Spleen (tissue), 11 donors: ENCODE data around the gene ITGAV. TPM values are rescaled to one million over a fixed set of nuclear protein-coding genes. Genes with fewer than 3 reads are reported as not detected.

Experiments used
- DNase-seq: peaks from one replicate; pipeline ENCODE4 v3.0.0-alpha.2; 2020
- H3K27ac ChIP-seq, 8 donors: fragments of 200-600 bp; sonication (generic) in 7 of 8; 1 replicate in 4 of 8; 2 replicates in 4 of 8; pipeline versions ENCODE4 v1.5.0 to v1.8.0; 2016 to 2021; ENCODE audit warnings: inconsistent platforms in 4 of 8, mild to moderate bottlenecking in 4 of 8, moderate library complexity in 1 of 8
- H3K27me3 ChIP-seq, 7 donors: fragments of 200-600 bp; sonication (generic) in 6 of 7; replicated peaks in 1 of 7; 1 replicate in 4 of 7; 2 replicates in 3 of 7; pipeline versions ENCODE4 v1.5.0 to v1.8.0; 2016 to 2021; ENCODE audit warnings: inconsistent platforms in 3 of 7, mild to moderate bottlenecking in 1 of 7
- H3K36me3 ChIP-seq, 6 donors: fragments of 200-600 bp; sonication (generic) in 5 of 6; 1 replicate in 4 of 6; 2 replicates in 2 of 6; pipeline versions ENCODE4 v1.5.0 to v1.8.0; 2016 to 2021; ENCODE audit warnings: inconsistent platforms in 2 of 6
- H3K4me1 ChIP-seq, 6 donors: fragments of 200-600 bp; sonication (generic) in 5 of 6; 1 replicate in 3 of 6; 2 replicates in 3 of 6; pipeline versions ENCODE4 v1.5.0 to v1.8.0; 2016 to 2021; ENCODE audit warnings: inconsistent platforms in 3 of 6
- H3K4me3 ChIP-seq, 8 donors: fragments of 200-600 bp; sonication (generic) in 7 of 8; 1 replicate in 4 of 8; 2 replicates in 4 of 8; pipeline versions ENCODE4 v1.5.0 to v1.8.0; 2016 to 2021; ENCODE audit warnings: inconsistent platforms in 4 of 8, mild to moderate bottlenecking in 4 of 8, moderate library complexity in 2 of 8
- H3K9me3 ChIP-seq, 8 donors: fragments of 200-600 bp; sonication (generic) in 7 of 8; 1 replicate in 4 of 8; 2 replicates in 4 of 8; pipeline versions ENCODE4 v1.5.0 to v1.8.0; 2016 to 2021; ENCODE audit warnings: inconsistent platforms in 4 of 8
- CTCF ChIP-seq, 11 experiments: fragments of 200-600 bp in 7 of 11; fragments of 450-650 bp in 4 of 11; sonication (generic) in 4 of 11; IDR thresholded peaks in 8 of 11; conservative IDR thresholded peaks in 3 of 11; 1 replicate in 7 of 11; 2 replicates in 4 of 11; pipeline versions ENCODE4 v1.4.0 to v1.8.0; 2016 to 2021; ENCODE audit warnings: antibody characterized with exemption in 11 of 11, inconsistent platforms in 4 of 11, mild to moderate bottlenecking in 1 of 11
- POLR2A ChIP-seq, 3 donors: fragments of 450-650 bp; IDR thresholded peaks; one replicate each; pipeline ENCODE4 v1.5.1; 2017; ENCODE audit warnings: antibody characterized with exemption in 3 of 3, mild to moderate bottlenecking in 1 of 3
- POLR2AphosphoS5 ChIP-seq, 3 donors: sonication (generic); formaldehyde crosslinking; IDR thresholded peaks; one replicate each; pipeline ENCODE4 v1.5.1; 2017; ENCODE audit warnings: antibody characterized with exemption in 3 of 3
- WGBS, 5 donors: extraction: QIAGEN DNeasy Blood & Tissue Kit in 3 of 5; methylation state at CpG; one replicate each; pipeline versions ENCODE4 v1.1.5 to v1.1.7; 2013 to 2018; 5-methylcytosine and 5-hydroxymethylcytosine counted together
- intact Hi-C: fragments of 100-400 bp; cut with DNase I; formaldehyde crosslinking; loops from one replicate; pipeline ENCODE4 v1.15.0; 2023; ENCODE audit warnings: low total_unique reads
- polyA plus RNA-seq, 3 donors: library from polyadenylated mRNA; stranded (reverse); fragments of 200-250 nt; gene quantifications; one replicate each; pipeline ENCODE4 v1.2.1, GENCODE V29; 2013
- total RNA-seq, 7 donors: library from RNA; depleted of rRNA in 3 of 7; stranded (reverse); fragments of >200 nt in 3 of 7; fragmentation: NEBNext Ultra II Directional in 4 of 7; extraction: Animal tissue kit (Norgen Biotek cat#: 25700) in 4 of 7; gene quantifications; one replicate each; pipeline versions ENCODE4 v1.1.0 to v1.2.1, GENCODE V29; 2016 to 2021
- donor health status: healthy with polysubstance abuse.
- donor health status: DM: no; HTN: no; CAD: no; lungs with moderate emphysema.
- donor health status: DM: no; HTN: no; CAD: no.
- donor health status: Bipolar disorder and iron deficiency.
- donor health status: healthy.
- donor health status: DM: no; HTN: no; CAD: no.
- donor health status: DM: yes; HTN: yes; CAD: no.

ITGAV gene
- total and polyA plus RNA-seq, 10 donors, result 5.6 to 85.4 (median 60.8) TPM

- Histone ChIP-seq H3K4me3 (no peak overlapping the region), H3K27ac (no peak overlapping the region), H3K9me3 (no peaks in the 10 kb centered on the region), H3K36me3 (peaks cover 0 to 89% (median 38%) of the 10 kb centered on the region in 6 donors), H3K4me1 (no peaks in the 10 kb centered on the region), H3K27me3 (no peaks in the 10 kb centered on the region)
- DNase-seq, result no peak
- intact Hi-C loops, result no loop called here
- WGBS, 5 donors, result 93 to 98% (median 96%) methylated on average over 5 of the region's 5 CpGs
- no peak for TF ChIP-seq POLR2A (IDR thresholded peaks at IDR 0.05)
- no peak for TF ChIP-seq POLR2AphosphoS5 (IDR thresholded peaks at IDR 0.05)
- TF ChIP-seq CTCF (IDR thresholded peaks at IDR 0.05 in 8 of 11, conservative IDR thresholded peaks at IDR 0.05 in 3 of 11), result no peak
Observed at GRCh38 chr2:186664385-186665043, 74.7 kb downstream of the ITGAV start.

- H3K4me3 ChIP-seq, result no peak overlapping the region
- H3K4me1 ChIP-seq, result no peaks in the 10 kb centered on the region
- H3K36me3 ChIP-seq, result peaks cover 4 to 100% (median 79%) of the 10 kb centered on the region in 6 donors
- peaks cover 0 to 23% (median 17%) of the 10 kb centered on the region in 8 donors for H3K9me3 ChIP-seq
- TF ChIP-seq POLR2AphosphoS5 (IDR thresholded peaks at IDR 0.05), result no peak
- no peak for TF ChIP-seq POLR2A (IDR thresholded peaks at IDR 0.05)
- TF ChIP-seq CTCF (IDR thresholded peaks at IDR 0.05 in 8 of 11, conservative IDR thresholded peaks at IDR 0.05 in 3 of 11), result no peak
- intact Hi-C loops, result no loop called here
- DNase-seq, result no peak
- 77 to 95% (median 84%) methylated on average over 1 of the region's 1 CpG for WGBS, 5 donors
- H3K27me3 ChIP-seq, result no peaks in the 10 kb centered on the region
- H3K27ac ChIP-seq, result no peak overlapping the region
Observed at GRCh38 chr2:186669146-186669545, 79.3 kb downstream of the ITGAV start.

GRCh38 chr2:186670831-186671230 lies 81.0 kb downstream of the ITGAV start:
- Histone ChIP-seq H3K27ac (no peak overlapping the region), H3K36me3 (peaks cover 4 to 100% (median 72%) of the 10 kb centered on the region in 6 donors), H3K9me3 (peaks cover 0 to 23% (median 17%) of the 10 kb centered on the region in 8 donors), H3K4me3 (no peak overlapping the region), H3K27me3 (no peaks in the 10 kb centered on the region), H3K4me1 (no peaks in the 10 kb centered on the region)
- WGBS, 5 donors, result 84 to 98% (median 91%) methylated on average over 2 of the region's 2 CpGs
- intact Hi-C loops, result no loop called here
- TF ChIP-seq CTCF (IDR thresholded peaks at IDR 0.05 in 8 of 11, conservative IDR thresholded peaks at IDR 0.05 in 3 of 11), result no peak
- TF ChIP-seq POLR2A (IDR thresholded peaks at IDR 0.05), result no peak
- no peak for TF ChIP-seq POLR2AphosphoS5 (IDR thresholded peaks at IDR 0.05)
- no peak for DNase-seq

- Histone ChIP-seq H3K36me3 (peaks cover 7 to 100% (median 55%) of the 10 kb centered on the region in 6 donors), H3K27me3 (no peaks in the 10 kb centered on the region), H3K4me3 (no peak overlapping the region), H3K4me1 (no peaks in the 10 kb centered on the region), H3K9me3 (peaks cover 0 to 23% (median 17%) of the 10 kb centered on the region in 8 donors), H3K27ac (no peak overlapping the region)
- TF ChIP-seq CTCF (IDR thresholded peaks at IDR 0.05 in 8 of 11, conservative IDR thresholded peaks at IDR 0.05 in 3 of 11), result no peak
- no peak for TF ChIP-seq POLR2A (IDR thresholded peaks at IDR 0.05)
- no peak for TF ChIP-seq POLR2AphosphoS5 (IDR thresholded peaks at IDR 0.05)
- DNase-seq, result no peak
- intact Hi-C loops, result no loop called here
- 80 to 93% (median 88%) methylated on average over 1 of the region's 1 CpG for WGBS, 5 donors
Observed at GRCh38 chr2:186675380-186675779, 85.5 kb downstream of the ITGAV start.
